Right lung (tissue), 5 donors: ENCODE measurements around the gene POLR1E. TPM values are rescaled to one million over a fixed set of nuclear protein-coding genes. Genes with fewer than 3 reads are reported as not detected.
"Not testable (repeated sequence)": the region's sequence is repeated elsewhere in the genome, so short reads cannot be mapped to it uniquely, and the experiment has no call there.

ENCODE experiments used
- DNase-seq, 2 donors: peaks; one replicate each; pipeline ENCODE4 v3.0.0-alpha.2; 2013
- polyA plus RNA-seq, 5 donors: library from polyadenylated mRNA; unstranded; fragments of 120-200 nt; gene quantifications; one replicate each; pipeline versions ENCODE4 v1.2.1 to v1.2.3, GENCODE V29; 2013; ENCODE audit warnings: inconsistent platforms in 1 of 5, low replicate concordance in 1 of 5; ENCODE audit not compliant: insufficient read length in 5 of 5, insufficient read depth in 1 of 5

POLR1E gene
- polyA plus RNA-seq, 5 donors = 22.3 to 29.9 (median 29.2) TPM

DNA sequence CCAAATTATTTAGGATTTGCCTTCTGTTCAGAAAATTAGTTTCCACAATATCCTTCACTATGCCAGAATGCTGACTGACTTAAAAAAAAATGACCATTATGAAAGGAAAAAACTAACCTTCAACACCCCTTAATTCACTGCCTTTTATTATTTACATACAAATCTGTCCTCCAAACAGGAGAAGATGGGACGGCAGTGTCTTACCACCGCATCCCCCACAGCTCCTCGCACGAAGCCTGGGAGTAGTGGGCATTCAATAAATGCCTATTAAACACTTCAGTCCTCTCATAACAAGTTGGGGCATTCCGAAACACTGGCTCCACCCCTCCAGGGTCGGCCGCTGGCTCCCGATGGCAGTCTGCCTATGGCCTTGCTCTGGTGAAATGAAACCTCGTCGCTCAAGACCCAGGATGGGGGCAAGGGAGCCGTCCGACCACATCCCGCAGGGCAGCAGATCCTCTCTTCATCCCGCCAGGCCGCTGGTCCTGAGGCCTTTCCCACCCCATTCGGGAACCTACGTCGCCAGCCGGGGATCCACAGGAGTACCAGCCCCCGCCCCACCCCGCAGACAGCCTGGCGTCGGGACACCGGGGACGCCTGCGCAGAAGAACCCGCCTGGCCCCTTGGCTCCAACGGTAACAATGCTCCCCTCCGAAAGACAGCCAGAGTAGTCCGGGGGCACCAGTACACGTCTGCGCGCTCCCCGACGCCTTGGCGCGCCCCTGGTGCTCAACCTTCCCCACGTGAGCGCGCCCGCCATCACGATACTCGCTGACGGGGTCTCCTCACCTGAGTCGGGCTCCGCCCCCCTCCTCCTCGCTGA is 21.1 kb upstream of the POLR1E start:
- DNase-seq = peak; percentile 81 to 82

DNA sequence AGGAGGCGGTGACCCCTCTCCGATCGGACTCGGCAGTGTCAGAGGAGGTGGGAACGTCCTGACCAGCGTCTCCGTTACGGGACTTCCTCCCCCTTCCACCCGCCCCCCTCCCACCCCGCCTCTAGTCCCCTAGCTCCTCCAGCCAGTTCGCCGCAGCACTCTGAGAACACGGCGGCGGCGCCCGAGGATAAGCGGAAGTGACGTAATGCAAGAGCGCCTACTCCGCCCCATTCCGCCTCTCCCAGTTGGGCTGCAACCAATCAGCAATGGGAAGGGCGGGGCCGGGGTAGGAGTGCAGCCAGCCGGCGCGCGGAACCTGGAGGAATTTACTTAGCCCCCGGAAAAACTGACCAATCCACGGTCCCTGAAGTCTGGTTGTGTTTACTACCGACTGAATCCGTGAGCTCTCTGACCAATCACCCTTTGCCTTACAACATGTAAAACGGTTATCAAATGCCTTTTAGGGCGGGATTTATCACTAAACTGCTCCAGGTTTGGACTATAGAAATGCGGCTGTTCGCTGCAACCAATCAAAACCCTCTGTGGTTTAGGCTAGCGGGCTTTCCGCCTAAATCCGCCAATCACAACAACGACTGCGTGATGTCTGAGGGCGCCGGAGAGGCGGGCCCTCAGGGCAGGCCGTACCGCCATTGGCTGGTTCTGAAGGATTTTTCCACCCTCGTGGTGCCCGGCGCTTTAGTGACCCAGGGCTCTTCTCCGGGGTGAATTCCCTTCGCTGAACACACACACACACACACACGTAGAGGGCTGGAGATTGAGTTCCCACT is 20.3 kb upstream of the POLR1E start, which contains the start of gene ZBTB5:
Gene ZBTB5 (minus strand): TSS at position 202 of the 788 bp plus-strand sequence. CDS start 22,899 bp downstream, outside the sequence.
- DNase-seq = peak; percentile 99

DNA sequence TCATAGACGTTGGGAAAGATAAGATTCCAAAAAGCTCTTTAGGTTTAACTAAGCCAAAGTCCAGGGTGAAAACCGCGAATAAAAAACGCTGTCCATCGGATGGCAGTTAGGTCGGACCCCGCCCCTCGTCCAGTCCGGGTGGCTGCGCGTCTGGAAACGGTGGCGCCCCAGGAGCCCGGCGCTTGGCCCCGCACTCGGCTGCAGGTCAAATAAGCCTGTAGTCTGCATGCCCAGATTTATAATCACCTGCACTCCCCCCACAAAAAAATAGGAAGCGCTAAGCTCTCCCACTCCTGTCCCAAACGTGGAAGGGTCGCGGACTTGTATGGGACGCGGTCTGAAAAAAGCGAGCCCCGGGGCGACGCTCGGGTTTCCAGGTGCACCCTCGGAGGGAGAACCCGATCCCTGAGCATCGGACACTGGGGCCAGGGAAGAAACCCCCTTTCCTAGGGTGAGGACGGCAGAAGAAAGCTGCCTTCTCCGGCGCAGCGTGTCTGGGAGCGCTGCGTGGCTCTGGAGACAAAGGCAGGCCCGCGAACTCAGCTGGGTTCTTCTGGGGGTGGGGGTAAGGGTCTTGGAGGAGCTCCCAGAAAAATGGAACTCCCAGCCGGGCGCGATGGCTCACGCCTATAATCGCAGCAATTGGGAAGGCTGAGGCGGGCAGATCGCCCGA is 19.6 kb upstream of the POLR1E start:
- DNase-seq = peak; percentile 50 to 72

DNA sequence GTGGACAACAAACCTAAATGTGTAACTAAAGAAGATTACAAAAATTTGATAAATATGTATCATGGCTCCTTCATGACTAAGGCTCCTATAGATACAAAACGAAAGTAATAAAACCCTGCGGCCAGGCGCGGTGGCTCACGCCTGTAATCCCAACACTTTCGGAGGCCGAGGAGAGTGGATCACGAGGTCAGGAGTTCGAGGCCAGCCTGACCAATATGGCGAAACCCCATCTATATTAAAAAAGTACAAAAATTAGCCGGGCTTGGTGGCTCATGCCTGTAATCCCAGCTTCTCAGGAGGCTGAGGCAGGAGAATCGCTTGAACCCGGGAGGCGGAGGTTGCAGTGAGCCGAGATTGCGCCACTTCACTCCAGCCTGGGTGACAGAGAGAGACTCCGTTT is 18.2 kb upstream of the POLR1E start:
- DNase-seq = not testable (repeated sequence)

DNA sequence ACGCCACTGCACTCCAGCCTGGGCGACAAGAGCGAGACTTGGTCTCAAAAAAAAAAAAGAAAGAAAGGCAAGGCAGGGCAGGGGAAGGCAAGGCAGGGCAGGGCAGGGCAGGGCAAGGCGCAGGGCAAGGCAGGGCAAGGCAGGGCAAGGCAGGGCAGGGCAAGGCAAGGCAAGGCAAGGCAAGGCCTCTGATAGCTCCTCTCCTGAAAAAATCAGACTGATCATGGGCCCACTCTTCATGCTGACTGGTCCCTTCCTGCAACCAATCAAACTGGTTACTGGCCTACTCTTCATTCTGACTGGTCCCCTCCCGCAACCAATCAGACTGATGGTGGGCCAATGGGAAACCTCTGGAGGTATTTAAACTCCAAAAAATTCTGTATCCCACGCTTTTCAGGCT is 17.1 kb upstream of the POLR1E start:
- DNase-seq = no peak

DNA sequence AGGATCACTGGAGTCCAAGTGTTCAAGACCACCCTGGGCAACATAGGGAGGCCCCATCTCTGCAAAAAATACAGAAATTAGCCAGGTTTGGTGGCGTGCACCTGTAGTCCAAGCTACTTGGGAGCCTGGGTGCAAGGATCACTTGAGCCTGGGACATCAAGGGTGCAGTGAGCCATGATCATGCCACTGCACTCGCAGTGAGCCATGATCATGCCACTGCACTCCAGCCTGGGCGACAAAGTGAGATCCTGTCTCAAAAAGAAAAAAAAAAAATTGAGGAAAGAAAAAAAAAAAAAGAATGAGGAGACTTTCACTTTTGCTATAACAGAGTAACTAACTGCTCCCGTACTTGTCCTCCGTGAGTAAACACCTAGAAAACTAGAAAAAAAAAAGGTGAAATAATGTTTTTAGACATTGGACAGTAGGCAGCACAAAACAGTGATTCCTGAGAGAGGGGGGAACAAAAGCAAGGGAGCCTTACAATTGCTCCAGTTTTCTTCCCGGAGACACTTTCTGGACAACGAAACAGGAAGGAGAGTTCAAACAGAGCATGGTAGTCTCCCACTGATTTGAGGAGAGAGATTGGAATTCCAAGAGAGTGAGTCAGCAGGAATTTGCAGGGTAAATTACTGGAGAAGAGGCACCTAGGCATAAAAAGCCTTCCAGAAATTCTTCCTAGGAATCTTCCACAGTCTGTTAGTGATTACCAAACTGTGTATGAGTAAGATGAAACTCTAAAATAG is 13.6 kb upstream of the POLR1E start:
- peak in 1 of 2 donors; percentile 31 for DNase-seq

DNA sequence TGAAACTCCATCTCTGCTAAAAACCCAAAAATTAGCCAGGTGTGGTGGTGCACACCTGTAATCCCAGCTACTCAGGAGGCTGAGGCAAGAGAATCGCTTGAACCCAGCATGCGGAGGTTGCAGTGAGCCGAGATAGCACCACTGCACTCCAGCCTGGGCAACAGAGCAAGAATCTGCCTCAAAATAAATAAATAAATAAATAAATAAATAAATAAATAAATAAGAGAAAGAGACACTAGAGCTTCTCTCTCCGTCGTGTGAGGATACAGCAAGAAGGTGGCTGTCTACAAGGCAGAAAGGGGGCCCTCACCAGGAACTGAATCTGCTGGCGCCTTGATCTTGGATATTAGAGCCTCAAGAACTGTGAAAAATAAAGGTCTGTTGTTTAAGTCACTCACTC is 11.8 kb upstream of the POLR1E start:
- DNase-seq = not testable (repeated sequence)

DNA sequence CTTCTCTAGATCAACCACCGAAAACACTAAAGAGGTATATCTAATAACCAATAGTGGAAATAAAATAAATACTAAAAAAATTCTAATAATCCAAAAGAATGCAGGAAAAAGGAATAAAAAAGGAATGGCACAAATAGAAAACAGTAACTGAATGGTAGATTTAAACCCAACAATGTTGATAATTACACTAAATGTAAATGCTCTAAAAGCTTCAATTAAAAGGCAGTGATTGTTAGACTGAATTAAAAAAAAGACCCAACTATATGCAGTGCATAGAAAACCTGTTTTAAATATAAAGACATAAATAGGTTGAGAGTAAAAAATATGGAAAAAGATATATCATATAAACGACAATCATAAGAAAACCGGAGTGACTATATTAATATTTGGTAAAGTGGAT is 11.3 kb upstream of the POLR1E start:
- DNase-seq = no peak

DNA sequence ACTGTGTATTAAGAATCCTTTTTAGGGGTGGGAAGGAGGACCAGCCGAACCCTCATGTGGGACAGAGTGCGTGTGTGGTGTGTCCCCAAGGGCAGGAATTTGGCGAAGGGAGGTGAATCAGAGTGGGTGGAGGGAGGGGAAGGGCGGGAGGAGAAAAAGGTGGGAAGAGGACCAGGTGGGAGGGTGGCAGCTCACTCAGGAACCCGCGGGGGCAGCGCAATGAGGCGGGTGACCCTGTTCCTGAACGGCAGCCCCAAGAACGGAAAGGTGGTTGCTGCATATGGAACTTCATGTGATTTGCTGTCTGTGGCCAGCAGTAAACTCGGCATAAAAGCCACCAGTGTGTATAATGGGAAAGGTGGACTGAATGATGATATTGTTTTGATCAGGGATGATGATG is 8.8 kb upstream of the POLR1E start:
- no peak for DNase-seq

DNA sequence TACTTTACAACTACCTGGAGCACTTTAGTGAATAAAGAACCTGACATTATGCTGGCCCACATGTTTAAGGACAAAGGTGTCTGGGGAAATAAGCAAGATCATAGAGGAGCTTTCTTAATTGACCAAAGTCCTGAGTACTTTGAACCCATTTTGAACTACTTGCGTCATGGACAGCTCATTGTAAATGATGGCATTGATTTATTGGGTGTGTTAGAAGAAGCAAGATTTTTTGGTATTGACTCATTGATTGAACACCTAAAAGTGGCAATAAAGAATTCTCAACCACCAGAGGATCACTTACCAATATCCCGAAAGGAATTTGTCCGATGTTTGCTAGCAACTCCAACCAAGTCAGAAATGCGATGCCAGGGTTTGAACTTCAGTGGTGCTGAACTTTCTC is 8.3 kb upstream of the POLR1E start:
- not testable (repeated sequence) for DNase-seq

DNA sequence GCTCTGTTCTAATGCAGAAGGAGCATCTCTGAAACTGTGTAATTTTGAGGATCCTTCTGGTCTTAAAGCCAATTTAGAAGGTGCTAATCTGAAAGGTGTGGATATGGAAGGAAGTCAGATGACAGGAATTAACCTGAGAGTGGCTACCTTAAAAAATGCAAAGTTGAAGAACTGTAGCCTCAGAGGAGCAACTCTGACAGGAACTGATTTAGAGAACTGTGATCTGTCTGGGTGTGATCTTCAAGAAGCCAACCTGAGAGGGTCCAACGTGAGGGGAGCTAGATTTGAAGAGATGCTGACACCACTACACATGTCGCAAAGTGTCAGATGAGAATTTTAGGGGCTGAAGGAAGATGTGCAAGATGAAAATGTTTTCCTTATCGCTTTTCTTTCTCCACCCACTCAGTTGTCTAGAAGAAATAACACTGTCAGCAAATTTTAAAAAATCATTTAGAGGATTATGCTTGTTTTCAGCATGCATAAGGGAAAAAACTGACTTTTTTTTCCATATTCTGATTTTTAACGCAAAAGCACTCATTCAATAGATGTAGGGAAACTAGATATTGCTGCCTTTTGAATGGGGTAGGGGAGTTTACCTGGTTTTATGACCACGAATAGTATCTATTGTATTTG is 7.6 kb upstream of the POLR1E start:
- not testable (repeated sequence) for DNase-seq

DNA sequence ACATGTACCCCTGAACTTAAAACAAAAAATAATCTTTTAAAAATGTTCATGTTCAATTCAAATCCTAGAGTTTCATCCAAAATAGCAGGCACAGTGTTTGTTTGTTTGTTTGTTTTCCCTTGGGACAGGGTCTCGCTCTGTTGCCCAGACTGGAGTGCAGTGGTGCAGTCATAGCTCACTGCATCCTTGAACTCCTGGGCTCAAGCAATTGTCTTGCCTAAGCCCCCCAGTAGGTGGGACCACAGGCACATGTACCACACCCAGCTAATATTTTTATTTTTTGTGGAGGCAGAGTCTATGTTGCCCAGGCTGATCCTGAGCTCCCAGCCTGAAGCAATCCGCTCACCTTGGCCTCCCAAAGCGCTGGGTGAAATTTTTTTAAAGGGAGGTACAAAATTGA is 5.0 kb upstream of the POLR1E start:
- DNase-seq = no peak

DNA sequence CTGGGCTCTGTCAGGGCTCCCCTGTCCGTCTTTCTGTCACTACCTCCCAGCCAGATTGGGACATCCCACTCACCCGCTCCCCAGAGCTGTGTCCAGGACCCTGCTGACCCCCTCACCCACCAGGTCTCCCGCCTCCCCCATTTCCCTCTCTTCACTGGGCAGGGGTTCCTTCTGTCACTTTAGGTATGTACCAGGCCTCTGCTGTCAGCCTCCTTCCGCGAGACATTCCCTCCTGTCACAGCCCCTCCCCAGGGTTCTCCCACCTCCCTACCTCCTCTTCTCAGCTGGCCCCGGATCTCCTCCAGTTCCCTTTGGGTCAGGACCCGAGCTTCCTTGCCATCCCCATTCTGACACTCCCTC is 488 bp downstream of the POLR1E start:
- no peak for DNase-seq

DNA sequence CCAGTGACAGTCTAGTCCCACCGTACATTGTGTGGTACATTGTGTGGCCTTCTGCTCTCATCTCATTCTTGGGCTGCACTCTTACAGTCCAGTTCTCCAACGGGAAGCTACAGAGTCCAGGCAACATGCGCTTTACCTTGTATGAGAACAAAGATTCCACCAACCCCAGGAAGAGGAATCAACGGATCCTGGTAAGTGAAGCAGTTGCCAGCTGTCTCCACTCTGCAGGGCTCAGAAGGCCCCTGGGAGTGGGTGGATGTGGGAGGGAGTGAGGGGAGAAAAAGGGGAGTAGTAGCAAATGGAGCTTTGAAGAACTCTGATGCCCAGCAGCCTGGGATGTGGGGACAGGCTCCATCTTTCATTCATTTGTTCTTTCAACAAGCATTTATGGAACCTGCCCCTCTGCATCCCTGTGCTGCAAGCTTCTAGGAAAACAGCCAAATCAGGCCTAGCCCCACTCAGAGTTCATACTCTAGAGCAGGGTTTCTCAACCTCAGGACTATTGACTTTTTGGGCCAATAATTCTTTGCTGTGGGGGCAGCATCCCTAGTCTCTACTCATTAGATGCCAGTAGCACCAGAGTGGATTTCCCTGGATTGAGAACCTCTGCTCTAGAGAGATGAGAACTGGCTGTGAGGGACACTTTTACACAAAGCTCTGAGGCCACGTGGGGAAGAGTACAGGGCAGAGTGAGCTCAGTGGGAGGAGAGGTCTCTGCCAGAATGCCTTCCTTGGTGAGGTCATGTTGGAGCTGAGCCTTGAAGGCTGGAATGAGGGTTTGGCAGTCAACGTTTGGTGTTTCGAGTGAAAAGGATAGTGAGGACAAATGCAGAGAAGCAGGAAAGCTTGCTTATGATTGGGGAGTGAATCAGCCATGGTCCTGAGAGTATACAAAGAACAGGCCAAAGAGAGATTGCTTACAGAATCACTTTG is 1.1 kb downstream of the POLR1E start:
- DNase-seq = no peak

DNA sequence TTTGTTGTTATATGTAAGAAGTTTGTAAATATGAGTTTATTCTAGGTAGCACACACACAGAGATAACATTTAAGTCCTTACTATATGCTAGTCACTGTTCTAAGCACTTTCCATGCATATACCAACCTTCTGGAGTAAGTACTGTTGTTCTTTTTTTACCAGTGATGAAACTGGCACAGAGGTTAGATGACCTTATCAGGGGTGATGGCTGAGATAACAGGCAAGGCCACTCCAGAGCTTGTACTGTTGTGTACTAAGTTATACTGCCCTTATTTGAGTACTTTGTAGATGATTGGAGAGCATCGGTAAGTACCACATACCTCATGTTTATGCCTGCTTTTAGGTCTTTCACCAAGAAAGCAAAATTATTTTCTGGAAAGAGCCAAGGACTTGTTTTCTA is 6.2 kb downstream of the POLR1E start:
- DNase-seq = no peak

DNA sequence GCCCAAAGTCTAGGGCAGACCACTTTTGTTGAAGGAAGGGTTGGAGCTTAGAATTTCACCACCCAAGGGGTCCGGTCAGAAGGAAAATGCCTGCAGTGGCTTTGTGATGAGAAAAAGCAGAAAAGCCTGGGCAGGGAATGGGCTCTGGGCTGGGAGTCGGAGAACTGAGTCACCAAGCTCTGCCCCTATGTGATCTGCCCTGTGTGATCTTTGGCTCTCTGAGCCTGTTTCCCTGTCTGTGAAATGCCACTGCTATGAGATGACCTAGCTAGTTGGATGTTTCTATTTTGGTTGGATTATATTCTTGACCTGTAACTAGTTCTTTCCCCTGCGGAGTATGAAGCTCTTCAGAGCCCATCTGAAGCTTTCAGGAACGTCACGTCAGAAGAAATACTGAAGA is 9.8 kb downstream of the POLR1E start:
- no peak for DNase-seq

DNA sequence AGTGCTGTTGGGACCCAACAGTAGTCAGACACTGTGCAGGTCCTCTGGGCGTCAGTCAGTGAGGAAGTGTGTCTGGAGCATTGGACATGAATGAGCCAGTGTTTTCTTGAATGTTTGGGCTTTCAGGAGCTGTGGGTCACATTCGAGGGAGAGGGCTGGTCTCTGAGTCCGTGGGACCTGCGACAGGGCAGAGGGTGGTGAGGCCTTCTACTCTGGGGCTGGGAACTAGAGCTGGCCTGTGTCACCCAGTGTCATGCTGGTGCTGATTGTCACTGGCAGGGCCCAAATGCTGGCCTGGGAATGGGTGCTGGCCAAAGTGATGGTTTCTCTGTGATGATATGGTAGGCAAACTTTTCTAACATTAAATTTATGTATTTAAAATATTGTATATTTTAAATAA is 10.3 kb downstream of the POLR1E start:
- DNase-seq = no peak

DNA sequence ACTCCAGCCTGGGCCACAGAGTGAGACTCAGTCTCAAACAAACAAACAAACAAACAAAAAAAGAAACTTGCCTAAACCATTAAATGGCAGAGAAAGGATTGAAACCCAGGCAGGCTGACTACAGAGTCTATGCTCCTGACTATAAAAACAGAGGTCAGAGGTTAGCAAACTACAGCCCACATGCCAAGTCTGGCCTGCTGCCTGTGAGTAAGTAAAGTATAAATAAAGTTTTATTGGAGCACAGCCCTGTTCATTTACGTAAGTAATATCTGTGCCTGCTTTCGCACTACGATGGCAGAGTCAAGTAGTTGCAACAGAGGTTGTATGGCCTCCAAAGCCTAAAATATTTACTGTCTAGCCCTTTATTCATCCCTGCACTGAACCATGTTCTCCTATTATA is 11.6 kb downstream of the POLR1E start:
- no peak for DNase-seq

DNA sequence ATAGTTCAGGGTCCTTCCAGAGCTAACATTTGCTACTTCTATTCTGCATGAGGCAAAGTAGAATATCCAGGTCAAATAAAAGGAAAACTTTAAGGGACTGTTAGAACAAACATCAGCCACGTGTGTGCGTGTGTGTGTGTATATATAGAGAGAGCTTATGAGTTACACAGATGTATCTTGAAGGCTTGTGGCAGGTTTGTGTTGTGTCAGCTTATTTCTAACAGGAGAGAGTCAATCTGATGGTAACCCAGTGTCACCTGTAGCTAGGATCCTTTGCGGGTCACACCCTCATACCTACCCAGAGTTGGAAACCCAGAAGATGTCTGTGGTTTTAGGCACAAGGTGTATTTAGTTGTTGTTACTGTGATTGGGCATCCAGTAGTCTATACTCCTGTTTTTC is 12.7 kb downstream of the POLR1E start:
- DNase-seq = no peak

DNA sequence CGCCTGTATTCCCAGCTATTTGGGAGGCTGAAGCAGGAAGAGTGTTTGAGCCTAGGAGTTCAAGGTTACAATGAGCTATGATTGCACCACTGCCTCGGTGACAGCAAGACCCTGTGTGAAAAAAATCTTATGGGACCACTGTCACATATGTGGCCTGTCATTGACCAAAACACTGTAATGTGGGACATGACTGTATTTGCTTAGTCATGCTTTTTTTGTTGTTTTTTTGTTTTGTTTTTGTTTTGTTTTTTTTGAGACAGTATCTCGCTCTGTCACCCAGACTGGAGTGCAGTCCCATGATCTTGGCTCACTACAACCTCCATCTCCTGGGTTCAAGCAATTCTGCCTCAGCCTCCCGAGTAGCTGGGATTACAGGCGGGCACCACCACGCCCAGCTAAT is 13.5 kb downstream of the POLR1E start:
- no peak for DNase-seq
